Parathyroid adenoma (tissue), 2 donors: ENCODE data around the gene TTLL7.

ENCODE experiments used
- H2AFZ ChIP-seq: fragments of 300-600 bp; sonication (generic); one replicate; pipeline ENCODE4 v1.7.0; 2017; ENCODE audit warnings: antibody characterized with exemption, mild to moderate bottlenecking
- H3K27ac ChIP-seq: fragments of 300-600 bp; sonication (generic); one replicate; pipeline ENCODE4 v1.7.0; 2017
- H3K27me3 ChIP-seq: fragments of 300-600 bp; sonication (generic); one replicate; pipeline ENCODE4 v1.7.0; 2017; ENCODE audit warnings: low read length; ENCODE audit not compliant: control insufficient read depth, insufficient read depth
- H3K36me3 ChIP-seq: fragments of 300-600 bp; sonication (generic); one replicate; pipeline ENCODE4 v1.7.0; 2017; ENCODE audit warnings: low read length; ENCODE audit not compliant: control insufficient read depth, insufficient read depth
- H3K4me1 ChIP-seq: fragments of 300-600 bp; sonication (generic); one replicate; pipeline ENCODE4 v1.7.0; 2017; ENCODE audit warnings: control low read depth
- H3K4me2 ChIP-seq: fragments of 300-600 bp; sonication (generic); one replicate; pipeline ENCODE4 v1.7.0; 2017; ENCODE audit warnings: low read length
- H3K4me3 ChIP-seq: fragments of 300-600 bp; sonication (generic); one replicate; pipeline ENCODE4 v1.7.0; 2017; ENCODE audit warnings: low read depth, low read length
- H3K79me2 ChIP-seq: fragments of 300-600 bp; sonication (generic); one replicate; pipeline ENCODE4 v1.7.0; 2017; ENCODE audit warnings: control low read depth
- H3K9ac ChIP-seq: fragments of 300-600 bp; sonication (generic); one replicate; pipeline ENCODE4 v1.7.0; 2017; ENCODE audit warnings: mild to moderate bottlenecking
- H3K9me3 ChIP-seq: fragments of 300-600 bp; sonication (generic); one replicate; pipeline ENCODE4 v1.7.0; 2017; ENCODE audit warnings: low read length; ENCODE audit not compliant: control insufficient read depth
- CTCF ChIP-seq: fragments of 300-600 bp; sonication (generic); IDR thresholded peaks from one replicate; pipeline ENCODE4 v1.7.0; 2017; ENCODE audit warnings: antibody characterized with exemption, mild to moderate bottlenecking
- donor health status: primary hyperparathyroidism.

The TTLL7 gene

GRCh38 chr1:83950106-83950661, 48.7 kb downstream of the TTLL7 start:
- no peak overlapping the region for H3K4me2 ChIP-seq
- H3K27ac ChIP-seq: no peak overlapping the region
- H2AFZ ChIP-seq: no peak overlapping the region
- H3K9ac ChIP-seq: no peak overlapping the region
- H3K79me2 ChIP-seq: no peaks in the 10 kb centered on the region
- H3K4me1 ChIP-seq: no peaks in the 10 kb centered on the region
- no peaks in the 10 kb centered on the region for H3K27me3 ChIP-seq
- no peaks in the 10 kb centered on the region for H3K36me3 ChIP-seq
- TF ChIP-seq CTCF: no peak
- H3K9me3 ChIP-seq: no peaks in the 10 kb centered on the region
- no peak overlapping the region for H3K4me3 ChIP-seq

GRCh38 chr1:83942914-83943313, 56.0 kb downstream of the TTLL7 start:
- H3K4me3 ChIP-seq: no peak overlapping the region
- no peak overlapping the region for H3K4me2 ChIP-seq
- no peak for TF ChIP-seq CTCF
- H2AFZ ChIP-seq: no peak overlapping the region
- H3K36me3 ChIP-seq: no peaks in the 10 kb centered on the region
- H3K9ac ChIP-seq: no peak overlapping the region
- no peaks in the 10 kb centered on the region for H3K4me1 ChIP-seq
- H3K27me3 ChIP-seq: no peaks in the 10 kb centered on the region
- H3K79me2 ChIP-seq: no peaks in the 10 kb centered on the region
- H3K27ac ChIP-seq: no peak overlapping the region
- no peaks in the 10 kb centered on the region for H3K9me3 ChIP-seq

GRCh38 chr1:83934550-83934949, 64.4 kb downstream of the TTLL7 start:
- Histone ChIP-seq H3K36me3 (no peaks in the 10 kb centered on the region), H3K4me1 (no peaks in the 10 kb centered on the region), H3K9me3 (no peaks in the 10 kb centered on the region), H2AFZ (no peak overlapping the region), H3K27me3 (no peaks in the 10 kb centered on the region), H3K9ac (no peak overlapping the region), H3K4me2 (no peak overlapping the region), H3K79me2 (no peaks in the 10 kb centered on the region), H3K27ac (no peak overlapping the region), H3K4me3 (no peak overlapping the region)
- TF ChIP-seq CTCF: no peak

- Histone ChIP-seq H3K27ac (no peak overlapping the region), H2AFZ (no peak overlapping the region), H3K79me2 (no peaks in the 10 kb centered on the region), H3K4me2 (no peak overlapping the region), H3K9me3 (no peaks in the 10 kb centered on the region), H3K4me3 (no peak overlapping the region), H3K4me1 (no peaks in the 10 kb centered on the region), H3K27me3 (no peaks in the 10 kb centered on the region), H3K9ac (no peak overlapping the region), H3K36me3 (no peaks in the 10 kb centered on the region)
- no peak for TF ChIP-seq CTCF
Measured at GRCh38 chr1:83932693-83933092, 66.2 kb downstream of the TTLL7 start.

- Histone ChIP-seq H3K9ac (no peak overlapping the region), H3K4me1 (no peaks in the 10 kb centered on the region), H3K4me2 (no peak overlapping the region), H3K9me3 (no peaks in the 10 kb centered on the region), H2AFZ (no peak overlapping the region), H3K4me3 (no peak overlapping the region), H3K27me3 (no peaks in the 10 kb centered on the region), H3K27ac (no peak overlapping the region), H3K36me3 (no peaks in the 10 kb centered on the region), H3K79me2 (no peaks in the 10 kb centered on the region)
- no peak for TF ChIP-seq CTCF
Measured at GRCh38 chr1:83932281-83932680, 66.7 kb downstream of the TTLL7 start.
